IMR-90 (cell line): ENCODE measurements around the gene POU2F1.

Source experiments
- CTCF ChIP-seq: conservative IDR thresholded peaks from 2 replicates; pipeline ENCODE4 v1.5.1; 2012; ENCODE audit warnings: mild to moderate bottlenecking, low read depth, low read length, improper control_type of control experiment
- MXI1 ChIP-seq: IDR thresholded peaks from 2 replicates; pipeline ENCODE4 v1.6.1; 2012; ENCODE audit warnings: low read depth, mild to moderate bottlenecking, low read length, moderate library complexity, borderline replicate concordance
- POLR2A ChIP-seq: IDR thresholded peaks from 2 replicates; pipeline ENCODE4 v1.6.1; 2012; ENCODE audit warnings: mild to moderate bottlenecking, low read depth, low read length
- RAD21 ChIP-seq: IDR thresholded peaks from 2 replicates; pipeline ENCODE4 v1.6.1; 2012; ENCODE audit warnings: low read length, improper control_type of control experiment

- TF ChIP-seq POLR2A (no peak), CTCF (no peak), RAD21 (no peak), MXI1 (no peak)
Measured at GRCh38 chr1:167186771-167187170, 33.9 kb upstream of the POU2F1 start.
